ENCODE measurements around the gene RGS19. TPM values are rescaled to one million over a fixed set of nuclear protein-coding genes. Genes with fewer than 3 reads are reported as not detected.

Gene RGS19
- polyA plus RNA-seq, 1 donor (not counting 4 experiments of a cell fraction or from before 2014, with no cell fraction given): 11.8 TPM

DNA sequence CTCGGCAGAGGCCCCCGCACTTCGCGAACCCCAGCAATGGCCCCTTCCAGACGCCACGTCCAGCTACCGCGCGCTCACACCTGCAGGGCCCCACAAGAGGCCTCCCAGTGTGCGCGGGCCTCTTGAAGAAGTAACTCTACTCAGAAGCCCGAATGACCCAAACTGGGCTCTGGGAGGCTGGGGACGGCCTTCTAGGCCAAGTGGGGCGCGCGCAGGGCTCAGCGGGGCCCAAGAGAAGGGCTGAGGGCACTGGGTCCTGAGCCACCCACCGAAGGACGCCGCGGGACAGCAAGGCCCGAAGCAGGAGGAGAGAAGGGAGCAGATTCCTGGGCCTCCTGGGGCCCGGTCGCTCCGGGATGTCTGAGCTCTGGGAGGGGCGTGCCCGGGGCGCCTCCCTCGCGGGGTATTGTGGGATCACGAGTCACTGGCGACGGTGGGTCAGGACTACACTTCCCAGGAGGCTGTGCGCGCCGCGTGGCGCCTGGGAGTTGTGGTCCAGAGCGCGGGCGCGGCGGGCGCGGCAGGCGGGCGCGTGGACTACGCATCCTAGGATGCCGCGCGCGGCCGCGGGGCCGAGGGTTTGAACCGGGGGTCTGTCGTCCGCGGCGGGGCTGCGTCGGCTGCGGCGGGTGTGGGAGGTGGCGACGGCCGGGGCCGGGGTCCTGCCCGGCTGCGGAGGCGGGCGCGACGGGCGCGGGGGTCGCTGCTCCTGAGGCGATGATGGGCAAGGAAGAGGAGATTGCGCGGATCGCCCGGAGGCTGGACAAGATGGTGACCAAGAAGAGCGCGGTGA, 16.5 kb downstream of the RGS19 start, which contains the start of gene TCEA2:
Gene TCEA2, plus strand, starts transcription at position 603 of the 793 bp plus-strand sequence. Its CDS starts 115 bp downstream, at position 718.
- Histone ChIP-seq H3K36me3 (ENCODE audit: control insufficient read depth in 2 of 2, extremely low read depth in 1 of 2, insufficient read depth in 2 of 2, low read length in 2 of 2) (no peaks in the 10 kb centered on the region), H3K79me2 (ENCODE audit: control insufficient read depth, insufficient read depth, low read length) (no peaks in the 10 kb centered on the region), H3K9me3 (ENCODE audit: control insufficient read depth, low read depth, low read length) (no peaks in the 10 kb centered on the region), H3K4me2 (ENCODE audit: control insufficient read depth, extremely low read depth, insufficient read depth, low read depth, low read length) (peak within 1 kb of the TSS; percentile 86), H3K4me3 (ENCODE audit: control insufficient read depth in 2 of 3, extremely low read depth in 1 of 3, insufficient read depth in 2 of 3, low read depth in 1 of 3, low read length in 3 of 3) (peak within 1 kb of the TSS; percentile 70 to 85 (median 78)), H4K20me1 (ENCODE audit: control insufficient read depth, extremely low read depth, insufficient read depth, low read length) (no peaks in the 10 kb centered on the region), H3K27ac (ENCODE audit: control insufficient read depth, insufficient read depth, low read length) (peak within 1 kb of the TSS; percentile 59), H2AFZ (ENCODE audit: control insufficient read depth, low read length) (peak within 1 kb of the TSS; percentile 37), H3K27me3 (ENCODE audit: control insufficient read depth, extremely low read depth, insufficient read depth, low read length) (no peaks in the 10 kb centered on the region), H3K9ac (ENCODE audit: control insufficient read depth, extremely low read depth, insufficient read depth, low read length) (peak within 1 kb of the TSS; percentile 78), H3K9me1 (ENCODE audit: control insufficient read depth, extremely low read depth, insufficient read depth, low read length) (no peaks in the 10 kb centered on the region), H3K4me1 (ENCODE audit: control insufficient read depth, extremely low read depth, insufficient read depth, low read length) (peaks cover 42% of the 10 kb centered on the region)
- FAIRE-seq (no peak), DNase-seq (ENCODE audit: low read depth, low spot score) (peak; percentile 56)
- TF ChIP-seq CTCF (optimal IDR thresholded peaks at IDR 0.05 in 1 of 3, IDR thresholded peaks at IDR 0.05 in 1 of 3, conservative IDR thresholded peaks at IDR 0.05 in 1 of 3; ENCODE audit: extremely low read depth in 1 of 3, insufficient read depth in 2 of 3, low read length in 3 of 3) (no peak), EZH2 (IDR thresholded peaks at IDR 0.05; ENCODE audit: low read length) (no peak)
- dilution Hi-C loops (cut with MboI; ENCODE audit: extremely low pct_ligation_motif_present, low sequenced_read_pairs): no loop called here

DNA sequence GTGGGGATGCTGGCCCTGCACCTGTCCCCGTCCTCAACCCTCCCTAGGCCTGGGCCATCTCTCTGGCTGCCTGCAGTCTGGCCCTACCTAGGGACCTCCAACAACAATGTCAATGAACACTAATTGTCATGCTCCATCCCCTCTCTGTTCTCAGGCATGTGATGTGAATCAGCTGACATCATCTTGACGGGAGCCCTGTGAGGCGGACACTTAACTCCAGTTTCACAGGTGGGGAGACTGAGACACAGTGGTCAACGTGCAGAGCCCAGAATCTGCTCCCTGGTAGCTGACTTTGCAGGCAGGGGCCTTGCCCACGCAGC, 17.1 kb downstream of the RGS19 start:
- Histone ChIP-seq H3K9ac (ENCODE audit: control insufficient read depth, extremely low read depth, insufficient read depth, low read length) (peak overlapping the region; percentile 78), H3K4me1 (ENCODE audit: control insufficient read depth, extremely low read depth, insufficient read depth, low read length) (peaks cover 42% of the 10 kb centered on the region), H3K9me3 (ENCODE audit: control insufficient read depth, low read depth, low read length) (no peaks in the 10 kb centered on the region), H3K36me3 (ENCODE audit: control insufficient read depth in 2 of 2, extremely low read depth in 1 of 2, insufficient read depth in 2 of 2, low read length in 2 of 2) (no peaks in the 10 kb centered on the region), H4K20me1 (ENCODE audit: control insufficient read depth, extremely low read depth, insufficient read depth, low read length) (no peaks in the 10 kb centered on the region), H3K4me3 (ENCODE audit: control insufficient read depth in 2 of 3, extremely low read depth in 1 of 3, insufficient read depth in 2 of 3, low read depth in 1 of 3, low read length in 3 of 3) (peak overlapping the region; percentile 63 to 85 (median 78)), H3K27ac (ENCODE audit: control insufficient read depth, insufficient read depth, low read length) (peak overlapping the region; percentile 59), H3K9me1 (ENCODE audit: control insufficient read depth, extremely low read depth, insufficient read depth, low read length) (no peaks in the 10 kb centered on the region), H3K4me2 (ENCODE audit: control insufficient read depth, extremely low read depth, insufficient read depth, low read depth, low read length) (peak overlapping the region; percentile 82), H3K79me2 (ENCODE audit: control insufficient read depth, insufficient read depth, low read length) (no peaks in the 10 kb centered on the region), H2AFZ (ENCODE audit: control insufficient read depth, low read length) (peak overlapping the region; percentile 37), H3K27me3 (ENCODE audit: control insufficient read depth, extremely low read depth, insufficient read depth, low read length) (no peaks in the 10 kb centered on the region)
- dilution Hi-C loops (cut with MboI; ENCODE audit: extremely low pct_ligation_motif_present, low sequenced_read_pairs): no loop called here
- no peak for FAIRE-seq
- TF ChIP-seq EZH2 (IDR thresholded peaks at IDR 0.05; ENCODE audit: low read length) (no peak), CTCF (optimal IDR thresholded peaks at IDR 0.05 in 1 of 3, IDR thresholded peaks at IDR 0.05 in 1 of 3, conservative IDR thresholded peaks at IDR 0.05 in 1 of 3; ENCODE audit: extremely low read depth in 1 of 3, insufficient read depth in 2 of 3, low read length in 3 of 3) (no peak)
- no peak for DNase-seq (ENCODE audit: low read depth, low spot score)
